ENCODE data around the gene RAP2A.

The RAP2A gene

DNA sequence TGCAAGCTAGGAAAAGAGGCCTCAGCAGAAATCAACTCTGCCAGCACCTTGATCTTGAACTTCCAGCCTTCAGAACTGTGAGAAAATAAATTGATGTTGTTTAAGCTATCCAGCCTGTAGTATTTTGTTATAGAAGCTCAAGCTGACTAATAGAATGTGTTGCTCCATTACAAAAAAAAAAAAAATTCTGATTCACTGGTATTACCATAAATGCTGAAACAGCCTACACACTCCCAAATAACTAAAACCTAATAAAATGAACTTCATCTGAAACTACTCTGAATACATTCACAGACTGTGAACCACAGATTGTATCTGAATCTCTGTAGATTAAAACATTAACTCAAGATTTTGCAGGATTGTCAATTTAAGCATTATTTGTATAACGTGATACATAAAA is 49.5 kb downstream of the RAP2A start:
- TF ChIP-seq GATA3 (IDR thresholded peaks at IDR 0.05; ENCODE audit: low read depth, low read length): no peak
- no peak for TF ChIP-seq GATA2 (IDR thresholded peaks at IDR 0.05; ENCODE audit: low read depth, low read length)

DNA sequence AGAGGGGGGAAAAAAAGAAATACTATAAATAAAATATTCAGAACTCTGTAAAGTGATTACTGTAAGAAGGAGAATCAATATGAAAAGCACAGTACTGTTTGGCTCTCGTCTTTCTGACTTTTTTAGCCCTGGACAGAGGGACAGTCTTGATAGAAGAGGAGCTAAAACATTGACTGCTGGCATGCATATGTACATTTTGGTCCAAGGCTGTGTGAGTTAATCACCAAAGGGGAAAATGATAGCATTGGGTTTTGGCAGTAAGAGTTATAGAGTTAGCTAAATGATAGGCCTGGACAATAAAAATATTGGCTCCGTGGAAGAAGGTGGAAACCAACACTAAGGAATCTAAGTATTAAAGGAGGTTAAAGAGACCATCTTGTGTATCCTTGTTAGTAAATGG is 50.3 kb downstream of the RAP2A start:
- TF ChIP-seq GATA2 (IDR thresholded peaks at IDR 0.05; ENCODE audit: low read depth, low read length) (no peak), GATA3 (IDR thresholded peaks at IDR 0.05; ENCODE audit: low read depth, low read length) (no peak)

DNA sequence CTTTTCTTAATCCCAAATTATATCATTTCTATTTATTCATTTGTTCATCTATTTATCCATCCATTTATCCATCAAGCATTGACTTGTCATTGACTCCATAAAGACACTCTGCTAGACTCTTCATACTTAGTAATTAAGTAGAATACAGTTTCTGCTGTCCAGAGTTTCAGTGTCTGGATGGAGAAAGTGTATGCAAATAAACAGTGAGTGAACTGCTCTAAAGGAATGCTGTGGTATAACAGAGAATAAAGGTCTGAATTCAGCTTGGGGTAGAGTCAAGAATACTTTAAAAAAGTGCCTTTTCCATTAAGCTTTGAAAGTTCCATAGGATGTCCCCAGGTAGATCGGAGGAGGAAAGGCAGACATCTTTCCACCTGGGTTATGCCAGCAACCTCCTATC is 51.4 kb downstream of the RAP2A start:
- TF ChIP-seq GATA2 (IDR thresholded peaks at IDR 0.05; ENCODE audit: low read depth, low read length): no peak

DNA sequence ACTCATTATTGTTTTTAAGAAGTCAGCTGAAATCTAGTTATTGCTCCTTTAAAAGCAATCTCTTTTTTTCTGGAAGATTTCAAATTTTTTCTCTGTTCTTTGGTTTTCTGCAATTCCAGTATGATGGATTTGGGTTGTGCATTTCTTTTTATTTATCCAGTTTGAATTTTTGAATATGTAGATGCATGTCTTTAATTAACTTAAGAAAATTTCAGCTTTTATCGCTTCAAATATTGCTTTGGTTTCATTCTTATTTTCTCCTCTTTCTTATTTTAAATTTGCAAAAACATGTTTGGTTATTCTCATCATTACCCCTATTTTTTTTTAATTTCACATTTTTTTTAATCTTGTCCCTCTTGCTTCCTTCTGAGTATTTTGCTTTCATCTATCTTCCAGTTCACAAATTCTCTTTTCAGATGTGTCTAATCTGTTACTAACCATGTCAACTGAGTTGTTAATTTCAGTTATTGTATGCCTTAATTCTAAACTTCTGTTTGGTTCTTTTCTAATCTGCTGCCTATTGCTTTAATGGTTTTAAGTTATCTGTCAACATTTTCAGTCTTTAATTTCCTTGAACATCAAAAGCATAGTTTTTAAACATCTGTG is 56.8 kb downstream of the RAP2A start:
- TF ChIP-seq GATA3 (IDR thresholded peaks at IDR 0.05; ENCODE audit: low read depth, low read length) (no peak), GATA2 (IDR thresholded peaks at IDR 0.05; ENCODE audit: low read depth, low read length) (no peak)

DNA sequence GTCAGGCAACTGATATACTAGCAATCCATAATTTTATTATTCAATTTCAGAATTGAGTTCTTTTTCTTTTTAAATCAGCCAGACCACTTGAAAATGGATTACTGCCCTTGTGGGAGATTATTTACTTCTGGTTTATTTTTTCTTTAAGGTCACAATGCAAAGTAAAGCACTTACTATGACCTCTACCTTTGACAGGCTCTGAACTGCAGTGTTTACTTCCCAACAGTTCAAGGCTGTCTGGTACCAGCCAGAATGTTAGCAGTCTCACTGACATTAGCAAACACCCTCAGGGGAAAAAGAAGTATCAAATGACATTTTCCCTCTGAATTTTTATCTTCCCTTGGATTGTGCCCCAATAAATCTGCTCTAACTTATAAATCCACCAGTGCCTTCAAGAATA is 57.5 kb downstream of the RAP2A start:
- TF ChIP-seq GATA2 (IDR thresholded peaks at IDR 0.05; ENCODE audit: low read depth, low read length) (no peak), GATA3 (IDR thresholded peaks at IDR 0.05; ENCODE audit: low read depth, low read length) (no peak)

DNA sequence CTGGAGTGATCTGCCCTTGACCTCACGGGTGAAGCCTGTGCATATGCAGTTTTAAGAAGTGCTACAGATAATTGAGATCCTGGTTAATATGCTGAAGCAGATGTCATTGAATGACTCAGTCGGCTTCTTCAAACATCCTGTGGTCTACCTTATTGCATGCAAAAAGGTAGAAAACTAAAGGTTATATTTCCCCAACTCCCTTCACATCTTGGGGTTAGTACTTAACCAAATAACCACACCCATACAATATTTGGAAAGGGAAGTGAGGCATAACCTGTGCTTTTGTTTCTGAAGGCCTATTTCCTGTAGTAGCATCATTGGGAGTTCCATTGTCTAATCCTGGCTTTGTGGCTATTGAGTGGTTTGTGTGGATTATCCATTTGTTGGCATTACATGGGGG is 58.3 kb downstream of the RAP2A start:
- TF ChIP-seq GATA2 (IDR thresholded peaks at IDR 0.05; ENCODE audit: low read depth, low read length): no peak
- no peak for TF ChIP-seq GATA3 (IDR thresholded peaks at IDR 0.05; ENCODE audit: low read depth, low read length)

DNA sequence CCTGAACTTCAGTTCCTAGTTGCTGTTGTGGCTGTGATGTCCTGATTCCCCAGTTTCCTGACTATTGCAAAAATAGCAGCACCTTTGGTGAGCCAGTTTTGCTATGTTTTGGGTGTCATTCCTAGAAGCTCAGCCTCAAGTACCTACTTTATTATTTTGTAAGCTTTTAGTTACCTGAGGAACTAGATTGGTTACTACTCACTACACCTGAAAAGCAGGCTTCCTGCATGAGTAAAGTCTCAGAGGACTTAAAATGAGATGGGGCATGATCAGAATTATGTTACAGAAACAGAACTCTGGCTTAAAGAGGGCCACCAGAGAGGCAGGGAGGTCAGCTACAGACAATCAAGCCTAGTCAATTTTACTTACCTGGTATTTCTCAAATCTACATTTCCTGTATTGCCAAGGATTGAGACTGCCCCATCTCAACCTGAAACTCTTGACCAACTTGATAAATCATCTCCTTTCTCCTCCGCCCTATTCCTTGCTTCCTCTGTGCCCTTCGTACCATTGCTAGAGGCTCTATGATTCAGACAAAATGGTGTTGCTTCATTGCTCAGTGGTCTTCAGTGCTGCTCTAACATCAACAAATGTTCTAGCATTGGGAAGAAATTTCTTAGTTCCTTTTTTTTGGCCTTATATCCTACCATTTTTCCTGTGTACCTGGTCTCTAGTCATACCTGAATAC is 58.9 kb downstream of the RAP2A start:
- TF ChIP-seq GATA3 (IDR thresholded peaks at IDR 0.05; ENCODE audit: low read depth, low read length) (no peak), GATA2 (IDR thresholded peaks at IDR 0.05; ENCODE audit: low read depth, low read length) (no peak)

DNA sequence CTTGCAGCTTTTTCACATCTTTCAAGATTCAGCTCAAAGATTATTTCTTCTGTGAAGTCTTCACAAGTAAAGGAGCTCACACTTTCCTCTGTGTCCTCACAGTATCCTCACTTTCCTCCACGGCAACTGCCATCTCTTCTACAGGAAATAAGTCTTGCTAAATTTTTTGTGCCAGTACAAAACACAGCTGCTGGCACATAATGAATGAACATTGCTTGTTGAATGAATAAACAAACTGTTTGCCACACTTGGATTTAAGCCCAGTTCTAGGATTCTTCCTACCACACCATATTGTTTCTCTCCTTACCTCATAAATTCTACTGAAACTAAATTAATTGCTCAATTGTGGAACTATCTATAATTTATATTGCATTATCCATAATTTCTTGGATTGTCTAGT is 59.5 kb downstream of the RAP2A start:
- no peak for TF ChIP-seq GATA2 (IDR thresholded peaks at IDR 0.05; ENCODE audit: low read depth, low read length)
- TF ChIP-seq GATA3 (IDR thresholded peaks at IDR 0.05; ENCODE audit: low read depth, low read length): no peak

DNA sequence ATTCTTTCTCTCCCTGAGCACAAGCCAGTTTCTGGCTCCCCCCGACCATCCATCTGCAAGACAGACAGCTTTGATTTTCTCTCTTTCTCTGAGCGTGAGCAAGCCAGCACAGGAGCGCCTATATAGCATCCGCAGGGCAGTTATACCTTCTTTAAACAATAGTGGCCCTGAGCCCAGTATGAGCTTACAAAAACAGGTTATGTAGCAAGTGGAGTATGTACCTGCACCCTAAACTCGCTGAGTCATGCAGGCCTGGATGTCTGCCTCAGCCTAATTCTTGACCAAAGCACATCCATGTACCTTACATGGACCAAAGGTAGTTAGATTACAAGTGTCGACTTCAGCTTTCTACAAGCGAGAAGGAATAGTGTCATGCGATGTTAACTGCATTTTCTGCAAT is 61.7 kb downstream of the RAP2A start:
- TF ChIP-seq GATA3 (IDR thresholded peaks at IDR 0.05; ENCODE audit: low read depth, low read length): no peak
- TF ChIP-seq GATA2 (IDR thresholded peaks at IDR 0.05; ENCODE audit: low read depth, low read length): no peak

DNA sequence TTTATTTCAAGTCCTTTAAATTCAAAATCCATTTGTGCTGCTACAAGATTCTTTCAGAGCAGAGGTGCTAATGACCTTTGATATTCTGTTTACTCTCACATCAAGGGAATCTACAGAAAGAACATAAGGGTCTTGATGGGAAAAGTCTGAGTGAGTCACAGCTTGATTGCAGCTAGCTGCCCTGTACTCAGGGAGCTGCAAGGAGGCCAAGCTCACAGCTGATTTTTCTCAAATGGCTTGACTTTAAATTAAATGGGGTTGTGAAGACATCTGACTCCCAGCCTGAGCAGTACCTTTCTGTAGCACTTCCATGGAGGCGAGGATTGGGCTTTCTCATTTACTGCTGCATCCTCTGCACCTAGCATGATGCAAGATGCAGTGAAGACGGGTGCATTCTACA is 62.5 kb downstream of the RAP2A start:
- no peak for TF ChIP-seq GATA2 (IDR thresholded peaks at IDR 0.05; ENCODE audit: low read depth, low read length)
- no peak for TF ChIP-seq GATA3 (IDR thresholded peaks at IDR 0.05; ENCODE audit: low read depth, low read length)

DNA sequence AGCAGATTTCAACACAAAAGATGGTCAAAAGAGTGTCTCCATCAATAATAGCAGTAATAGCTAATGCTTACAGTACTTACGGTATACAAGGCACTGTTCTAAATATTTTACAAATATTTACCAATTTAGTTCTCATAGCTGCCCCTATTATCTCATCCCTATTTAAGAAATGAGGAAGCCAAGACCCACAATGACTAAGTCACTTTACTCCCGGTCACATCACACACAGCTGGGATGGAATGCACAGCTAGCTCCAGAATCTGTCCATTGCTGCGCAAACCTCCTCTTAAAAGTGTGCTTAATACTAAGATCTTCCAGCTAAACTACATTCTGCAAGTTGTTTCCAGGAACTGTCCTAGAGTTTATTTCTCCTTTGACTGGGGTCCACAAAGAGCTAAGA is 63.4 kb downstream of the RAP2A start:
- TF ChIP-seq GATA3 (IDR thresholded peaks at IDR 0.05; ENCODE audit: low read depth, low read length) (no peak), GATA2 (IDR thresholded peaks at IDR 0.05; ENCODE audit: low read depth, low read length) (no peak)

DNA sequence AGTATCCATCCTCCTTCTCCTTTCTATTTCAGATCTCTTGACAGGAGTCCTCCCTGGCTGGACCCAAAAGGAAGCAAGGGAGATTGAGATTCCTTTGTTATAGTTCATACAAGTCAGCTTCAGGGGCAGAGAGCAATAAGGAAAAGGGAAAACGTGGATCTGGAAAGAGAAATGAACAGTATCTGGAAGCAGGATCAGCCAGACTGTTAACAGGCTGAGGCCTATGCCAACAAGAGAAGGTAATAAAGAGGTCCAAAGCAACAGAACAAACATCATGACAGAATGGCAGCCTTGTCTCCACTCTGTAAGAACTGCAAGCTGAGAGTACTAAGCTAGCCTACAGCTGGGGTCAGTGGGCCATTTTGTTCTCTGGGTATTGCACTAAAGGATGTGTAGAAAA is 64.5 kb downstream of the RAP2A start:
- no peak for TF ChIP-seq GATA3 (IDR thresholded peaks at IDR 0.05; ENCODE audit: low read depth, low read length)
- TF ChIP-seq GATA2 (IDR thresholded peaks at IDR 0.05; ENCODE audit: low read depth, low read length): no peak

DNA sequence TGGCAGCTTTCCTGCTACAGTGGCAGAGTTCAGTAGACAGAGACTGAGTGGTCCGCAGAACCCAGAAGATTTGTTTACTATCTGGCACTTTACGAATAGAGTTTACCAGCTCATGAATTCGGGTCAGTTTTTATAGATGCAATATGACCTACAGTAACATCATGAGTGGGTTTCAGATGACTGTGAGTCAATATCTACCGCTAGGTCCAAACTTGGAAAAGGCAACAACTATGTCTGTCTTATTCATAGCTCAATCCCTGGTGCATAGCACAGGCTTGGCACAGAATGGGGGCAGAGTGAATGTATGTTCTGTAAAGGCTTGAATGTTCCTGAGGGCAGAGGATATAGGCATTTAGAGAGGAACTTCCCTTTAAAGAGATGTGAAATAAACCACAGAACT is 65.2 kb downstream of the RAP2A start:
- no peak for TF ChIP-seq GATA2 (IDR thresholded peaks at IDR 0.05; ENCODE audit: low read depth, low read length)
- no peak for TF ChIP-seq GATA3 (IDR thresholded peaks at IDR 0.05; ENCODE audit: low read depth, low read length)

DNA sequence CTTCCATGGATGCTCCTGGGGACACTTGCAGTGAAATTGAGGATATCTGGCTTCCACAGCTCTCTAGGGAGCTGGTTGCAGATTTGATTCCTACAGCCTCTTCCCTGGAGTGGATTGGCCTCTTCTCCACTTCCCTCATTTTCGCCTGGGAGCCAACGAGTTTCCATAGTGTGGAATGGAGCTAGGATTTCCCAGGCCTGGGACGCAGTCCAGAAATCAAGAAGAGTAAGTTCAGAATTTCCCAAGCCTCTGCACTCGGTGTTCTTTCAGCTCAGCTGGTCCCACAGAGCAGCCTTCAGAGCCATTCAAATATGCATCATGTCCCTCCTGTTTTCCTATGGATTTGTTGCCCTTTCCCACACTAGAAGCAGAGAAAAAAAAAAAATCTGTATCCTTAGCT is 68.2 kb downstream of the RAP2A start:
- no peak for TF ChIP-seq GATA2 (IDR thresholded peaks at IDR 0.05; ENCODE audit: low read depth, low read length)
- TF ChIP-seq GATA3 (IDR thresholded peaks at IDR 0.05; ENCODE audit: low read depth, low read length): no peak

DNA sequence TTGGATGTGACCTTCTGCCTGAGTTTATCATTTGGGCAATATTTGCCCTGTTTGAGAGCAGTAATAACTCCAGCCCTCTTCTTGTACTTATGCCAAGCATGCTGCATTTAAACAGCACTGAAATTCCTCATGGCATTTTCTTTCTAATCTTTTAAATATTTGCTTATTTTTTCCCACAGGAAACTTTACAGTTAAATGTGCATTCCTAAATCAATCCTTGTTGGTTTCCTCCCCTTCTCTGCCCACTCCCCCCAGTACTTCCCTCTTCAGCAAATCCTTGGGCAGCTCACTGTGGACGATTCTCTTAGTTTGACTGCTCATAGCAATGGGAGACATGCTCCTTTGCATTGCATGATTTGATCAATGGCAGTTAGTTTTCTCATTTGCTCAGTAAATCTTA is 68.7 kb downstream of the RAP2A start:
- TF ChIP-seq GATA2 (IDR thresholded peaks at IDR 0.05; ENCODE audit: low read depth, low read length): no peak

DNA sequence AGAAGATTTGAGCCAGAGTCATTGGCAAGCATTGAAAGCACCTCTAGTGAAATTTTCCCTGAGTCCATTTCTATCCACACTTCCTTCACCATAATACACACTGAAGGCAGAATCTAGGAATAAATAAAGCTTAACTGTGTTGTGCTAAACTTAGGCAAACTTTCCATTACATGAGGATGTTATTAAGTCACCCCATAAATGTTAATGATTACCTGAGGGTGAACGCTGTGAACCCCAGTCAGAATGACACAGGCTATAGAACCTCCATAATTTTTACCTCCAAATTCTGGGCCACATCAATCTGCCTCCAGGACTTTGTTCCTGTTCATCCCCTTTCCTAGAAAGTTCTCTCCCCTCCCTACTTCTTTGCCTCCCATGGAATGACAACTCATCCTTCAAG is 71.0 kb downstream of the RAP2A start:
- no peak for TF ChIP-seq GATA3 (IDR thresholded peaks at IDR 0.05; ENCODE audit: low read depth, low read length)
- TF ChIP-seq GATA2 (IDR thresholded peaks at IDR 0.05; ENCODE audit: low read depth, low read length): no peak

Measured in SH-SY5Y (cell line).